H9 (cell line): Measurements from ENCODE around the gene EFNA5. TPM values are rescaled to one million over a fixed set of nuclear protein-coding genes. Genes with fewer than 3 reads are reported as not detected.
A peak's percentile ranks its signal among the peaks of the same experiment; 100 is the strongest.

Experiments
- DNase-seq: peaks from one replicate; pipeline ENCODE4 v3.0.0-alpha.2; 2017
- H2AFZ ChIP-seq: one replicate; pipeline ENCODE4 v1.6.1; 2013; ENCODE audit warnings: mild to moderate bottlenecking, low read length, control low read depth, moderate library complexity
- H2AK5ac ChIP-seq: 2 replicates; pipeline ENCODE4 v1.6.1; 2013; ENCODE audit warnings: low read length, control low read depth, mixed read lengths; ENCODE audit not compliant: insufficient read length
- H2BK120ac ChIP-seq: one replicate; pipeline ENCODE4 v1.6.1; 2013; ENCODE audit warnings: low read depth, mild to moderate bottlenecking, low read length, control low read depth, inconsistent platforms; ENCODE audit not compliant: poor library complexity, severe bottlenecking
- H2BK12ac ChIP-seq: 2 replicates; pipeline ENCODE4 v1.6.1; 2013; ENCODE audit warnings: low read length, control low read depth, mixed read lengths, low read depth; ENCODE audit not compliant: insufficient read length
- H2BK15ac ChIP-seq: 2 replicates; pipeline ENCODE4 v1.6.1; 2013; ENCODE audit warnings: low read depth, low read length, control low read depth
- H2BK20ac ChIP-seq: one replicate; pipeline ENCODE4 v1.6.1; 2013; ENCODE audit warnings: low read depth, mild to moderate bottlenecking, low read length, control low read depth, inconsistent platforms; ENCODE audit not compliant: poor library complexity, severe bottlenecking
- H2BK5ac ChIP-seq: 2 replicates; pipeline ENCODE4 v1.6.1; 2013; ENCODE audit warnings: low read length, control low read depth, mixed read lengths; ENCODE audit not compliant: insufficient read length
- H3K14ac ChIP-seq: 2 replicates; pipeline ENCODE4 v1.6.1; 2013; ENCODE audit warnings: low read length, control low read depth; ENCODE audit not compliant: insufficient read depth
- H3K18ac ChIP-seq: 2 replicates; pipeline ENCODE4 v1.6.1; 2013; ENCODE audit warnings: low read depth, mild to moderate bottlenecking, mixed read lengths, low read length, control low read depth; ENCODE audit not compliant: insufficient read length
- H3K23ac ChIP-seq: 2 replicates; pipeline ENCODE4 v1.6.1; 2013; ENCODE audit warnings: low read length, control low read depth, mixed read lengths, low read depth; ENCODE audit not compliant: insufficient read length
- H3K23me2 ChIP-seq: 2 replicates; pipeline ENCODE4 v1.6.1; 2013; ENCODE audit warnings: low read depth, mild to moderate bottlenecking, mixed read lengths, low read length, control low read depth; ENCODE audit not compliant: insufficient read length, poor library complexity, severe bottlenecking
- H3K27ac ChIP-seq: 2 replicates; pipeline ENCODE4 v1.5.1; 2013; ENCODE audit warnings: low read length, control low read depth, mixed read lengths, low read depth; ENCODE audit not compliant: insufficient read length
- H3K27me3 ChIP-seq: 2 replicates; pipeline ENCODE4 v1.6.1; 2013; ENCODE audit warnings: low read length, control low read depth, inconsistent platforms; ENCODE audit not compliant: insufficient read depth
- H3K4ac ChIP-seq: 2 replicates; pipeline ENCODE4 v1.6.1; 2013; ENCODE audit warnings: low read depth, mild to moderate bottlenecking, control low read depth, inconsistent platforms, low read length, moderate library complexity
- H3K4me1 ChIP-seq: 2 replicates; pipeline ENCODE4 v1.6.1; 2013; ENCODE audit warnings: low read length, control low read depth, inconsistent platforms; ENCODE audit not compliant: insufficient read depth
- H3K4me2 ChIP-seq: 2 replicates; pipeline ENCODE4 v1.6.1; 2013; ENCODE audit warnings: low read length, control low read depth, mixed read lengths; ENCODE audit not compliant: insufficient read length, insufficient read depth
- H3K56ac ChIP-seq: 2 replicates; pipeline ENCODE4 v1.6.1; 2013; ENCODE audit warnings: low read depth, mild to moderate bottlenecking, mixed read lengths, low read length, control low read depth; ENCODE audit not compliant: insufficient read length
- H3K79me1 ChIP-seq: 2 replicates; pipeline ENCODE4 v1.6.1; 2013; ENCODE audit warnings: low read depth, mild to moderate bottlenecking, moderate library complexity, low read length, control low read depth, inconsistent platforms; ENCODE audit not compliant: insufficient read depth, poor library complexity, severe bottlenecking
- H3K79me2 ChIP-seq: 2 replicates; pipeline ENCODE4 v1.6.1; 2013; ENCODE audit warnings: low read length, control low read depth, inconsistent platforms; ENCODE audit not compliant: insufficient read depth
- H3K9ac ChIP-seq: 2 replicates; pipeline ENCODE4 v1.6.1; 2013; ENCODE audit warnings: low read length, control low read depth, mixed read lengths; ENCODE audit not compliant: insufficient read length; ENCODE audit errors: extremely low read depth
- H3K9me3 ChIP-seq: one replicate; pipeline ENCODE4 v1.6.1; 2013; ENCODE audit warnings: low read depth, low read length, inconsistent platforms; ENCODE audit not compliant: control insufficient read depth
- H3T11ph ChIP-seq: one replicate; pipeline ENCODE4 v1.6.1; 2013; ENCODE audit warnings: mild to moderate bottlenecking, low read length, control low read depth, inconsistent platforms
- H4K20me1 ChIP-seq: one replicate; pipeline ENCODE4 v1.6.1; 2013; ENCODE audit not compliant: control insufficient read depth, insufficient read length, insufficient read depth
- H4K5ac ChIP-seq: 2 replicates; pipeline ENCODE4 v1.6.1; 2013; ENCODE audit warnings: low read depth, mild to moderate bottlenecking, mixed read lengths, low read length, control low read depth; ENCODE audit not compliant: insufficient read length
- H4K8ac ChIP-seq: replicated peaks from 2 replicates; pipeline ENCODE4 v1.6.1; 2013; ENCODE audit warnings: low read length, control low read depth, mixed read lengths, low read depth; ENCODE audit not compliant: insufficient read length
- H4K91ac ChIP-seq: 2 replicates; pipeline ENCODE4 v1.6.1; 2013; ENCODE audit warnings: low read depth, mild to moderate bottlenecking, moderate library complexity, mixed read lengths, low read length, control low read depth; ENCODE audit not compliant: insufficient read length
- H3K27ac Mint-ChIP-seq, 3 experiments: 2 replicates in 2 of 3; 3 replicates in 1 of 3; pipeline ENCODE4 v1.8.0; 2020 to 2021; ENCODE audit warnings: mixed read lengths in 3 of 3, mild to moderate bottlenecking in 1 of 3, moderate library complexity in 1 of 3
- H3K27me3 Mint-ChIP-seq: 2 replicates; pipeline ENCODE4 v1.8.0; 2021; ENCODE audit warnings: low read depth, mild to moderate bottlenecking, moderate library complexity, mixed read lengths
- H3K36me3 Mint-ChIP-seq, 3 experiments: 2 replicates in 2 of 3; 3 replicates in 1 of 3; pipeline ENCODE4 v1.8.0; 2020 to 2021; ENCODE audit warnings: low read depth in 3 of 3, mixed read lengths in 3 of 3; ENCODE audit not compliant: insufficient read depth in 1 of 3
- H3K4me1 Mint-ChIP-seq, 2 experiments: 2 replicates each; pipeline ENCODE4 v1.8.0; 2020; ENCODE audit warnings: mixed read lengths in 2 of 2
- H3K4me3 Mint-ChIP-seq, 2 experiments: 2 replicates in 1 of 2; 3 replicates in 1 of 2; pipeline ENCODE4 v1.8.0; 2020 to 2021; ENCODE audit warnings: mild to moderate bottlenecking in 2 of 2, mixed read lengths in 2 of 2, moderate library complexity in 1 of 2
- H3K9me3 Mint-ChIP-seq, 2 experiments: 2 replicates in 1 of 2; 3 replicates in 1 of 2; pipeline ENCODE4 v1.8.0; 2020; ENCODE audit warnings: mild to moderate bottlenecking in 2 of 2, mixed read lengths in 2 of 2, moderate library complexity in 1 of 2
- CTCF ChIP-seq: fragments of 200-600 bp; sonication (generic); conservative IDR thresholded peaks from 3 replicates; pipeline ENCODE4 v1.8.0; 2021; ENCODE audit warnings: antibody characterized with exemption, mild to moderate bottlenecking
- WGBS: extraction: QIAGEN DNeasy Blood & Tissue Kit; methylation state at CpG from one replicate; pipeline ENCODE4 v1.1.7; 2013; ENCODE audit warnings: missing lambda C conversion rate, low lambda C conversion rate, mixed read lengths; ENCODE audit not compliant: insufficient read length; ENCODE audit errors: extremely low coverage; 5-methylcytosine and 5-hydroxymethylcytosine counted together
- total RNA-seq: library from RNA; stranded (reverse); gene quantifications from 2 replicates; pipeline ENCODE4 v1.2.1, GENCODE V29; 2021

The EFNA5 gene
- total RNA-seq, 1 experiment from 2014 or later = 20.4 TPM

GRCh38 chr5:107673368-107674136 lies 2.8 kb upstream of the EFNA5 start:
- H4K5ac ChIP-seq = no peak overlapping the region
- H3K27me3 ChIP-seq = peaks cover 2% of the 10 kb centered on the region; the same call in 1 of the 2 replicates
- peak overlapping the region in 2 of 3 experiments; percentile 78 to 91; a peak in 3 of 7 replicates for H3K27ac Mint-ChIP-seq
- peak overlapping the region; percentile 49 for H2AFZ ChIP-seq
- no peak overlapping the region for H3K56ac ChIP-seq
- H3K36me3 Mint-ChIP-seq = no peaks in the 10 kb centered on the region
- no peaks in the 10 kb centered on the region for H3K9me3 ChIP-seq
- no peak overlapping the region for H3K4ac ChIP-seq
- no peaks in the 10 kb centered on the region for H4K20me1 ChIP-seq
- no peak overlapping the region for H3K14ac ChIP-seq
- H3K18ac ChIP-seq = no peak overlapping the region
- DNase-seq = peak; percentile 91
- no peak overlapping the region for H2BK15ac ChIP-seq
- peaks cover 2% of the 10 kb centered on the region; the same call in 1 of the 2 replicates for H3K4me1 ChIP-seq
- peaks cover 26 to 31% of the 10 kb centered on the region in 2 experiments for H3K4me1 Mint-ChIP-seq
- peak overlapping the region; percentile 90 to 93 for H3K4me3 Mint-ChIP-seq
- no peak overlapping the region for H3K27ac ChIP-seq
- H3K79me1 ChIP-seq = no peaks in the 10 kb centered on the region
- peaks cover 43% of the 10 kb centered on the region for H3K23me2 ChIP-seq
- H3K27me3 Mint-ChIP-seq = peaks cover 8% of the 10 kb centered on the region
- H3K23ac ChIP-seq = no peak overlapping the region
- TF ChIP-seq CTCF = peak; percentile 98
- peak overlapping the region; percentile 97 for H3K4me2 ChIP-seq
- H2BK12ac ChIP-seq = no peak overlapping the region
- peak overlapping the region; percentile 46 for H3K9ac ChIP-seq
- H3T11ph ChIP-seq = no peak overlapping the region
- no peak overlapping the region for H2BK20ac ChIP-seq
- H2AK5ac ChIP-seq = no peak overlapping the region
- H4K91ac ChIP-seq = no peak overlapping the region
- H4K8ac ChIP-seq = no peak overlapping the region
- no peaks in the 10 kb centered on the region for H3K79me2 ChIP-seq
- WGBS = no CpG with 5 or more reads among the region's 32 CpGs
- H3K9me3 Mint-ChIP-seq = no peaks in the 10 kb centered on the region; a peak in 1 of 5 replicates
- H2BK120ac ChIP-seq = no peak overlapping the region
- no peak overlapping the region for H2BK5ac ChIP-seq
